Effector memory CD4-positive, alpha-beta T cell (primary cell): Measurements from ENCODE around the gene CPZ.

Experiments
- DNase-seq, 3 donors: peaks; one replicate each; pipeline ENCODE4 v3.0.0-alpha.2; 2020
- H3K27ac ChIP-seq: 2 replicates; pipeline ENCODE4 v1.7.0; 2013; ENCODE audit warnings: mild to moderate bottlenecking, low read length, moderate library complexity; ENCODE audit not compliant: insufficient read depth, poor library complexity, severe bottlenecking
- H3K27me3 ChIP-seq: replicated peaks from 2 replicates; pipeline ENCODE4 v1.7.0; 2013; ENCODE audit warnings: mild to moderate bottlenecking, low read length; ENCODE audit not compliant: insufficient read depth, control insufficient read depth, poor library complexity, severe bottlenecking
- H3K36me3 ChIP-seq: 2 replicates; pipeline ENCODE4 v1.7.0; 2013; ENCODE audit warnings: mild to moderate bottlenecking, low read length, moderate library complexity; ENCODE audit not compliant: control insufficient read depth, insufficient read depth
- H3K4me1 ChIP-seq: 2 replicates; pipeline ENCODE4 v1.7.0; 2013; ENCODE audit warnings: low read length, mild to moderate bottlenecking; ENCODE audit not compliant: control insufficient read depth, insufficient read depth, poor library complexity, severe bottlenecking
- H3K4me3 ChIP-seq: 2 replicates; pipeline ENCODE4 v1.7.0; 2013; ENCODE audit warnings: low read length, low read depth, mild to moderate bottlenecking; ENCODE audit not compliant: insufficient read depth, poor library complexity, severe bottlenecking
- H3K9me3 ChIP-seq: 2 replicates; pipeline ENCODE4 v1.7.0; 2013; ENCODE audit warnings: mild to moderate bottlenecking, low read length, moderate library complexity; ENCODE audit not compliant: control insufficient read depth

The CPZ gene

DNA sequence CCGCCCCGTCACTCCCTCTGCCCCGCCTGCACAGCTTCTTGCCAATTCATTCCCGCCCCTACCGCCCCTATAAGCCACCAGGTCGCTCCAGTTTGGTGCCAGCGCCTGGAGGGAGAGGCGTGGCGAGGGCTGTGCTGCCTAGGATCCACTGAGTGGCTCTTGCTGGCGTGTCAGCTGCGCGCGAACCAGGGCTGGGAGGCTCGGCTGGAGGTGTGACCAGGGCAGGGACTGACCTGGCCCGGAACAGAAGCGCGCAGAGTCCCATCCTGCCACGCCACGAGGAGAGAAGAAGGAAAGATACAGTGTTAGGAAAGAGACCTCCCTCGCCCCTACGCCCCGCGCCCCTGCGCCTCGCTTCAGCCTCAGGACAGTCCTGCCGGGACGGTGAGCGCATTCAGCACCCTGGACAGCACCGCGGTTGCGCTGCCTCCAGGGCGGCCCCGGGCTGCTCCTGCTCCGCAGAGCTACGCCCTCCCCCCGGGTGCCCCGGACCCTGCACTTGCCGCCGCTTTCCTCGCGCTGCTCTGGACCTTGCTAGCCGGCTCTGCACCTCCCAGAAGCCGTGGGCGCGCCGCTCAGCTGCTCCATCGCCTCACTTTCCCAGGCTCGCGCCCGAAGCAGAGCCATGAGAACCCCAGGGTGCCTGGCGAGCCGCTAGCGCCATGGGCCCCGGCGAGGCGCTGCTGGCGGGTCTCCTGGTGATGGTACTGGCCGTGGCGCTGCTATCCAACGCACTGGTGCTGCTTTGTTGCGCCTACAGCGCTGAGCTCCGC is 12.1 kb upstream of the CPZ start, which contains the start of gene GPR78:
GPR78 (plus strand) TSS at position 72 of the 773 bp plus-strand sequence; CDS start at position 663, 591 bp downstream.
- Histone ChIP-seq H3K9me3 (no peaks in the 10 kb centered on the region), H3K4me1 (no peaks in the 10 kb centered on the region), H3K4me3 (no peak within 1 kb of the TSS), H3K36me3 (no peaks in the 10 kb centered on the region), H3K27me3 (peaks cover 4% of the 10 kb centered on the region), H3K27ac (no peak within 1 kb of the TSS)
- DNase-seq = no peak

DNA sequence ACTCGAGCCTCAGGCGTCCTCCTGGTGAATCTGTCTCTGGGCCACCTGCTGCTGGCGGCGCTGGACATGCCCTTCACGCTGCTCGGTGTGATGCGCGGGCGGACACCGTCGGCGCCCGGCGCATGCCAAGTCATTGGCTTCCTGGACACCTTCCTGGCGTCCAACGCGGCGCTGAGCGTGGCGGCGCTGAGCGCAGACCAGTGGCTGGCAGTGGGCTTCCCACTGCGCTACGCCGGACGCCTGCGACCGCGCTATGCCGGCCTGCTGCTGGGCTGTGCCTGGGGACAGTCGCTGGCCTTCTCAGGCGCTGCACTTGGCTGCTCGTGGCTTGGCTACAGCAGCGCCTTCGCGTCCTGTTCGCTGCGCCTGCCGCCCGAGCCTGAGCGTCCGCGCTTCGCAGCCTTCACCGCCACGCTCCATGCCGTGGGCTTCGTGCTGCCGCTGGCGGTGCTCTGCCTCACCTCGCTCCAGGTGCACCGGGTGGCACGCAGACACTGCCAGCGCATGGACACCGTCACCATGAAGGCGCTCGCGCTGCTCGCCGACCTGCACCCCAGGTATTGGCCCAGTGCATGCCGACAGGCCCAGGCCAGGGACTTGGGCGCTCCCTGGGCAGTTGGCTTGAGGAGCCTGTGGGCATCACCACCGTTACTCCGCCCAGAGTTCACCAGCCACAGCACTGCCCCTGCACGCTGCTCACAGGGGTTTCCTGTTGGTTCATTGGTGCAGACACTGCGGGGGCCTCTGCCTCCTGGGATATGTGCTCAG is 11.3 kb upstream of the CPZ start:
- DNase-seq = no peak
- Histone ChIP-seq H3K4me1 (no peaks in the 10 kb centered on the region), H3K27ac (no peak overlapping the region), H3K36me3 (no peaks in the 10 kb centered on the region), H3K4me3 (no peak overlapping the region), H3K9me3 (no peaks in the 10 kb centered on the region), H3K27me3 (peaks cover 4% of the 10 kb centered on the region)

DNA sequence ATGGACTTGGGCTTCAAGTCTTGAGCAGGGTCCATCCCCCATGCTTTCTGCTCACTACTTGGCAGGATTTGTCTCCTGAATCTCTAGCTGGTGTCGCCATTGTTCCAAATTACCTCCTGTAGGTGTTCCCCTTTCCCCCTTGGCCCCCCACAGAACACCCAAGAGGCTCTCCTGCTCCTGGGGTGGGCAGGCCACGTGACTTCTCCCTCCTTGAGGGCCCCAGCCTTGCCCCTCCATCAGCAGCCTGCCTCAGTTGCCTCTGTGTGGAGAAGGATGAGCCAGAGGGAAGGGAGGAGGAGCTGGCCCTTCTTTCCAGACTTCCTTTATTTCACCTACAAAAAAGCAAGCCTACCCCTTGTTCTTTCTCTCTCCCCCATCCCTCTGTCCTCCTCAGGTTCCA is 10.5 kb upstream of the CPZ start:
- DNase-seq = no peak
- Histone ChIP-seq H3K36me3 (no peaks in the 10 kb centered on the region), H3K4me1 (no peaks in the 10 kb centered on the region), H3K27me3 (peaks cover 4% of the 10 kb centered on the region), H3K27ac (no peak overlapping the region), H3K4me3 (no peak overlapping the region), H3K9me3 (no peaks in the 10 kb centered on the region)

DNA sequence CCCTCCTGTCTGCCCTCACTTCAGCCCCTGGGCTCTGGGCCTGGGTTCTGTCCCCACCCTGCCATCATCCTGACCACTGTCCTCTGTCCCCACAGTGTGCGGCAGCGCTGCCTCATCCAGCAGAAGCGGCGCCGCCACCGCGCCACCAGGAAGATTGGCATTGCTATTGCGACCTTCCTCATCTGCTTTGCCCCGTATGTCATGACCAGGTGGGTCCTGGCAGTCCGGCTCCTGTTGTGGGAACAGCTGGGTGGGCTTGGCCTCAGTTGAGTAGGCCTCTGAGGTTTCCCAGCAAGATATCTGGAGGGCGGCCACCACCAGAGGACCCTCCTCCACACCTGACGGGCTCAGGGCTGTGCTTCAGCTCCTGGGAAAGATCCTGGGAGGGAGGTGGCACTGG is 10.1 kb upstream of the CPZ start:
- Histone ChIP-seq H3K27ac (no peak overlapping the region), H3K4me1 (no peaks in the 10 kb centered on the region), H3K4me3 (no peak overlapping the region), H3K36me3 (no peaks in the 10 kb centered on the region), H3K27me3 (peaks cover 4% of the 10 kb centered on the region), H3K9me3 (no peaks in the 10 kb centered on the region)
- no peak for DNase-seq

DNA sequence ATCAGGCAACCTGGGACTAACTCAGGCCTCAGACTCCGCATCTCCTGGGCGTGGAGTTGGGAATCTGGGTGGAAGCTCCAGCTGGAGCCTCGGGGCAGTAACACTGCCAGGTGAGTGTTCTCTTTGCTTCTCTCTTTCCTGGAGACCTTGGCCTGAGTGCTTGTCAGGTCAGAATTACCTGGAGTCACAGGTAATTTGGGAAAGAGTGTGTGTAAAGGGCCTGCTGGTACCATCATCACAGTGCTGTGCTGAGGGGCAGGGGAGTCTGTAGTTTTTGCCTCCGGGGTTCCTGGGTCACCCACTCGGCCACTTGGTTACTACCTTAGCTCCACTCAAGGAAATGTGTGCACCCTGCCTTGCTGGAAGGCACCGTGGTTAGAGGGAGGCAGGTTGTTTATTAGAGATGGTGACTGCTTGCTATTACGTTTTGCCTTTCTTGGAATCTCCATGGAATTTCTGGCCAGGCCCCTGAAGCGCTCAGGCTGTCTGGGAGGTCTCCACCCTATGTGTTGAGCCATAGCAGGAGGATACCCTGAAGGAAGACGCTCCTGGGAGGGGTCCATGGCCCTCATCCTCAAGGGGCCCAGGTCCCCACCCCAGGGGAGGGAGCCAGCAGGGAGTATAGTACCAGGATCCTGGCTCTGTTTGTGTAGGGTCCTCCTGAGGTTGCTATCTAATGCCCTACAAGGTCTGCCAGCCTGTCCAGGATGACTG is 9.5 kb upstream of the CPZ start:
- no peaks in the 10 kb centered on the region for H3K4me1 ChIP-seq
- no peak for DNase-seq
- H3K27me3 ChIP-seq = peaks cover 4% of the 10 kb centered on the region
- no peak overlapping the region for H3K27ac ChIP-seq
- no peaks in the 10 kb centered on the region for H3K9me3 ChIP-seq
- no peak overlapping the region for H3K4me3 ChIP-seq
- H3K36me3 ChIP-seq = no peaks in the 10 kb centered on the region

DNA sequence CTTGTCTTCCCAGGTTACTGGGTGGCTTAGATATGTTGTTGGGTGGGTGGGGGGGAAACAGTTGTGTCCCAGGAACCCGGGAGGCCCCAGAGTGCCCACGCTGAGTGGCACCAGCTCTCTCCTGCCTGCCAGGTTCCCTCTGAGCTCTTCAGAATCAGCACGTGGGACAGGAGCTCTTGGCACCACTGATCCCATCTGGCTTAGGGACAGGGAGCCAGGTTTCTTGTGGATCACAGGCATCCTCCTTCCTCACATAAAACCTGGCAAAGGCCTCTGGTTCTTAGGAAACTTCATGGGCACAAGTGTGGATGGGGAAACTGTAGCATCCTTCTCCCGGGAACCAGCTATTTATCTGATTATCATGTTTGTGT is 8.9 kb upstream of the CPZ start:
- Histone ChIP-seq H3K27me3 (peaks cover 4% of the 10 kb centered on the region), H3K4me1 (no peaks in the 10 kb centered on the region), H3K36me3 (no peaks in the 10 kb centered on the region), H3K9me3 (no peaks in the 10 kb centered on the region), H3K27ac (no peak overlapping the region), H3K4me3 (no peak overlapping the region)
- DNase-seq = no peak

DNA sequence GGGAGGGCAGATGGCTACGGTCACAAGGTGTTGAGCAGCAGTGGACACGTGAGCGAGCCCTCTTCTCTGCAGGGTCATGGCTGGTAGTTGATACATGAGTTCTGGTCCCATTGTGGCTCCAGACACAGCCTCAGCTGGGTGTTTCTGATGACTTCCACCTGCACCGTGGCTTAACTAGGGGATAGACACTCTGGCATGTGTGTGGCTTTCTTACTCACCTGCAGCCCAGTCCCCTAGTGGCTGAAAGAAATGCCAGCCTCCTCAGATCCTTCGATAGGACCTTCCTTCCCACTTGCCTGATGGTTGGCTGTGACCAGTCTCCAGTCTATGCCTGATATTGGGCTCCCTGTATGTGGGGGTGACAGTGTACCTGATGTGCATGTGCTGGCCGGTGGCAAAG is 7.4 kb upstream of the CPZ start:
- no peak for DNase-seq
- H3K4me3 ChIP-seq = no peak overlapping the region
- no peaks in the 10 kb centered on the region for H3K27me3 ChIP-seq
- H3K9me3 ChIP-seq = no peaks in the 10 kb centered on the region
- no peaks in the 10 kb centered on the region for H3K4me1 ChIP-seq
- H3K36me3 ChIP-seq = no peaks in the 10 kb centered on the region
- H3K27ac ChIP-seq = no peak overlapping the region

DNA sequence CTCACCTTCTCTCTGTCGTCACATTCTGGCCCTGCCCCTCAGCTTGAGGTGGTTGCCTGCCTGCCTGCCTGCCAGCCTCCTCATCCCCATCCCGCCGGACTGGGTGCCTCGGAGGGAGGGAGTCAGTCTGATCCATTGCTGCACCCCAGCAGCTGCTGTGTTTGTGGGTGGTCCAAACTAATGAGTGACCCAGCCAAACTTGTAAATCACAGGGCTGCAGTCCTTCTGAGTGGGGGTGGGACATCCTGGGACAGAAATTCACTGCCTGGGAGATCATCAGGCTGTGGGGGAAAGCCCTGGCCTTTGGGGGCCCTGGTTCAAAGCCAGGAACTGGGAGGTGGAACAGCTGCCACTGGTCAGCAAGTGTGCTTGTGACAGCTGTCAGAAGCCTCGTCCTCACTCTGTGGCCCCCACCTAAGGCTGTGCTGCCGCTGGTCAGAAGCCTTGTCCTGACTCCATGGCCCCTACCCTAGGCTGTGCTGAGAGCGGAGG is 6.8 kb upstream of the CPZ start:
- no peaks in the 10 kb centered on the region for H3K4me1 ChIP-seq
- H3K27me3 ChIP-seq = no peaks in the 10 kb centered on the region
- H3K4me3 ChIP-seq = no peak overlapping the region
- no peak overlapping the region for H3K27ac ChIP-seq
- H3K9me3 ChIP-seq = no peaks in the 10 kb centered on the region
- H3K36me3 ChIP-seq = no peaks in the 10 kb centered on the region
- no peak for DNase-seq

DNA sequence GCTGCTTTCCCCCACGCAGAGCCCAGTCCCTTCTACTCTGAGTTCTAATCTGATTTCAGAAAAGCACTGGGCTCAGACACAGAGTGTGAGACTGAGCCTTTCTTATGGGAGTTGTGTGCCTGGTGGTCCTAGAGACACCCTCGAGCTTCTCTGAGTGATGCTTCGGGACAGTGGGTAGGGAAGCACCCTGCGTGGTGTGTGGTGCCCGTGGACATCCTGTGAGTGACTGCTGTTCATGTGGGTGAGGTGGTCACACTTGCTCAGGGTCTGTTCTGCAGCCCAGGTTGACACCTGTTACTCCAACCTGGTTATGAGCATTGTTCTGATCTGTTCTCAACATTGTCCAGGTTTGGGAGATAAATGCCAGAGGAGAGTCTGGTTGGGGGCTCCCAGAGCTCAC is 6.3 kb upstream of the CPZ start:
- DNase-seq = no peak
- no peaks in the 10 kb centered on the region for H3K9me3 ChIP-seq
- no peak overlapping the region for H3K27ac ChIP-seq
- H3K4me3 ChIP-seq = no peak overlapping the region
- H3K27me3 ChIP-seq = no peaks in the 10 kb centered on the region
- no peaks in the 10 kb centered on the region for H3K4me1 ChIP-seq
- H3K36me3 ChIP-seq = no peaks in the 10 kb centered on the region
